GM12878 (cell line): ENCODE measurements around the gene ASMTL. TPM values are rescaled to one million over a fixed set of nuclear protein-coding genes. Genes with fewer than 3 reads are reported as not detected.

Experiments used
- ATF3 ChIP-seq: IDR thresholded peaks from 2 replicates; pipeline ENCODE4 v1.6.1; 2011; ENCODE audit warnings: low read depth, mild to moderate bottlenecking, low read length, moderate library complexity, borderline replicate concordance; ENCODE audit errors: extremely low read depth
- BCL3 ChIP-seq: IDR thresholded peaks from 2 replicates; pipeline ENCODE4 v1.6.1; 2011; ENCODE audit warnings: borderline replicate concordance, low read depth, mild to moderate bottlenecking, moderate library complexity, low read length; ENCODE audit not compliant: insufficient read depth, poor library complexity, severe bottlenecking
- CEBPB ChIP-seq, 2 experiments: fragments of 150-350 bp in 1 of 2; IDR thresholded peaks; 2 replicates each; pipeline ENCODE4 v1.6.1; 2012 to 2014; ENCODE audit warnings: low read depth in 2 of 2, low read length in 2 of 2, borderline replicate concordance in 1 of 2, inconsistent platforms in 1 of 2
- CHD4 ChIP-seq: fragments of 200-600 bp; sonication (generic); IDR thresholded peaks from 2 replicates; pipeline ENCODE4 v1.6.1; 2016; ENCODE audit warnings: mild to moderate bottlenecking
- CREB1 ChIP-seq: IDR thresholded peaks from 2 replicates; pipeline ENCODE4 v1.6.1; 2012; ENCODE audit warnings: low read depth, mild to moderate bottlenecking, inconsistent platforms
- CTCF ChIP-seq, 3 experiments: IDR thresholded peaks in 2 of 3; conservative IDR thresholded peaks in 1 of 3; 2 replicates each; pipeline ENCODE4 v1.5.1; 2011; ENCODE audit warnings: low read depth in 3 of 3, low read length in 3 of 3, mild to moderate bottlenecking in 3 of 3, control low read depth in 2 of 3, moderate library complexity in 2 of 3, inconsistent platforms in 1 of 3, mixed read lengths in 1 of 3; ENCODE audit not compliant: control insufficient read depth in 2 of 3, insufficient read depth in 1 of 3; ENCODE audit errors: extremely low read depth in 1 of 3
- DPF2 ChIP-seq: fragments of 450-650 bp; IDR thresholded peaks from 2 replicates; pipeline ENCODE4 v1.6.1; 2017; ENCODE audit warnings: mild to moderate bottlenecking
- ESRRA ChIP-seq: IDR thresholded peaks from 2 replicates; pipeline ENCODE4 v1.6.1; 2012; ENCODE audit warnings: mild to moderate bottlenecking, low read length, improper control_type of control experiment
- HDAC6 ChIP-seq: fragments of 200-600 bp; sonication (generic); IDR thresholded peaks from one replicate; pipeline ENCODE4 v1.8.0; 2017; ENCODE audit warnings: antibody characterized with exemption; ENCODE audit not compliant: unreplicated experiment
- IKZF1 ChIP-seq: fragments of 450-650 bp; conservative IDR thresholded peaks from 2 replicates; pipeline ENCODE4 v1.6.1; 2017; ENCODE audit warnings: antibody characterized with exemption, mild to moderate bottlenecking
- IRF4 ChIP-seq: IDR thresholded peaks from 2 replicates; pipeline ENCODE4 v1.6.1; 2011; ENCODE audit warnings: low read depth, low read length
- IRF5 ChIP-seq: fragments of 450-650 bp; IDR thresholded peaks from 2 replicates; pipeline ENCODE4 v1.6.1; 2017; ENCODE audit warnings: borderline replicate concordance
- JUNB ChIP-seq: IDR thresholded peaks from 2 replicates; pipeline ENCODE4 v1.6.1; 2016; ENCODE audit warnings: antibody characterized with exemption, mild to moderate bottlenecking
- KDM1A ChIP-seq: fragments of 200-600 bp; sonication (generic); IDR thresholded peaks from 2 replicates; pipeline ENCODE4 v1.6.1; 2016; ENCODE audit warnings: borderline replicate concordance
- LARP7 ChIP-seq: fragments of 450-650 bp; IDR thresholded peaks from 2 replicates; pipeline ENCODE4 v1.6.1; 2017; ENCODE audit warnings: mild to moderate bottlenecking
- PRDM15 ChIP-seq: fragments of 450-650 bp; formaldehyde crosslinking; IDR thresholded peaks from 2 replicates; pipeline ENCODE4 v1.4.0; 2020; ENCODE audit warnings: mild to moderate bottlenecking, moderate library complexity
- SPI1 ChIP-seq: IDR thresholded peaks from 2 replicates; pipeline ENCODE4 v1.6.1; 2011; ENCODE audit warnings: low read depth, mild to moderate bottlenecking, low read length, moderate library complexity, borderline replicate concordance; ENCODE audit not compliant: insufficient read depth
- SREBF1 ChIP-seq: IDR thresholded peaks from 2 replicates; pipeline ENCODE4 v1.6.1; 2012; ENCODE audit warnings: mild to moderate bottlenecking, low read length
- TCF3 ChIP-seq: IDR thresholded peaks from 2 replicates; pipeline ENCODE4 v1.6.1; 2012; ENCODE audit warnings: low read depth, mild to moderate bottlenecking, low read length, borderline replicate concordance; ENCODE audit not compliant: insufficient read depth
- polyA plus RNA-seq, 11 experiments: library from polyadenylated mRNA; depleted of rRNA in 4 of 11; unstranded in 6 of 11; stranded (reverse) in 5 of 11; fragments of >200 nt; fragmentation: Nextera tagmentation in 4 of 11; fragmentation: Illumina TruSeq in 1 of 11; extraction: Ambion mirVana in 4 of 11; extraction: Trizol in 1 of 11; gene quantifications; 1 replicate in 1 of 11; 2 replicates in 10 of 11; pipeline versions ENCODE4 v1.2.1 to v1.2.3, GENCODE V29; 2011 to 2016; ENCODE audit warnings: inconsistent platforms in 2 of 11, missing spikeins in 2 of 11, low read depth in 1 of 11
- total RNA-seq, 4 experiments: library from RNA; depleted of rRNA in 3 of 4; stranded (reverse); fragments of >200 nt in 3 of 4; fragmentation: Illumina TruSeq in 1 of 4; extraction: Trizol in 1 of 4; gene quantifications; 2 replicates each; pipeline versions ENCODE4 v1.2.1 to v1.2.3, GENCODE V29; 2013 to 2021

The ASMTL gene
- total and polyA plus RNA-seq, 10 of the 15 experiments (the other 5 are each of a cell fraction or from before 2014, with no cell fraction given) = 1.6 to 51.9 (median 32.1) TPM

- TF ChIP-seq CHD4 = no peak
- TF ChIP-seq IRF5 = no peak
- TF ChIP-seq SREBF1 = no peak
- no peak for TF ChIP-seq ATF3
- TF ChIP-seq SPI1 = no peak
- TF ChIP-seq DPF2 = no peak; the same call in 1 of the 2 replicates
- no peak for TF ChIP-seq PRDM15
- TF ChIP-seq TCF3 = peak; percentile 69; the same call in 1 of the 2 replicates
- TF ChIP-seq IRF4 = no peak
- TF ChIP-seq CEBPB (IDR thresholded peaks at IDR 0.05; ENCODE audit: borderline replicate concordance in 1 of 2, low read depth in 2 of 2, low read length in 2 of 2) = no peak
- TF ChIP-seq CREB1 = no peak
- TF ChIP-seq IKZF1 = peak; percentile 50
- TF ChIP-seq JUNB = 0 out of 2 replicates have a peak, but pooled peaks have one; percentile 10
- peak; percentile 92 to 98 (median 98); a peak in 5 of 6 replicates for TF ChIP-seq CTCF (IDR thresholded peaks at IDR 0.05 in 2 of 3, conservative IDR thresholded peaks at IDR 0.05 in 1 of 3; ENCODE audit: control insufficient read depth in 2 of 3, extremely low read depth in 1 of 3, insufficient read depth in 1 of 3, low read depth in 3 of 3, low read length in 3 of 3)
- TF ChIP-seq LARP7 = peak; percentile 59; the same call in 1 of the 2 replicates
- TF ChIP-seq ESRRA = 0 out of 2 replicates have a peak, but pooled peaks have one; percentile 51
- no peak for TF ChIP-seq HDAC6
- TF ChIP-seq KDM1A = no peak
- peak; percentile 19 for TF ChIP-seq BCL3
Measured at GRCh38 chrX:1453951-1454785, 1.5 kb upstream of the ASMTL start (continued).
